A204.1 (cell line): ENCODE data around the gene PROCA1.

Experiments
- FAIRE-seq: peaks from 2 replicates; lab custom pipeline; 2012; peaks lifted over from hg19 to GRCh38; lab: Jason Lieb, UNC

PROCA1 gene

GRCh38 chr17:28711723-28712031, at the start of gene PROCA1:
PROCA1 (minus strand) TSS chr17:28711888; CDS start chr17:28711660, 228 bp downstream.
- no peak for FAIRE-seq

- FAIRE-seq = no peak
Measured at GRCh38 chr17:28760601-28761562, 49.2 kb upstream of the PROCA1 start.

- FAIRE-seq = no peak
Measured at GRCh38 chr17:28759256-28759865, 47.7 kb upstream of the PROCA1 start.

GRCh38 chr17:28758411-28759121, 46.9 kb upstream of the PROCA1 start:
- no peak for FAIRE-seq

- FAIRE-seq = no peak
Measured at GRCh38 chr17:28756049-28756804, 44.5 kb upstream of the PROCA1 start.

GRCh38 chr17:28755486-28755885, 43.8 kb upstream of the PROCA1 start:
- FAIRE-seq = no peak

- FAIRE-seq = no peak
Measured at GRCh38 chr17:28751600-28752366, 40.1 kb upstream of the PROCA1 start.

GRCh38 chr17:28750178-28751047, 38.7 kb upstream of the PROCA1 start:
- peak; percentile 56 for FAIRE-seq

GRCh38 chr17:28749516-28750177, 38.0 kb upstream of the PROCA1 start:
- no peak for FAIRE-seq

GRCh38 chr17:28748852-28749515, 37.3 kb upstream of the PROCA1 start:
- FAIRE-seq = no peak

GRCh38 chr17:28747801-28748750, 36.4 kb upstream of the PROCA1 start:
- FAIRE-seq = no peak

GRCh38 chr17:28747051-28747691, 35.5 kb upstream of the PROCA1 start:
- no peak for FAIRE-seq

GRCh38 chr17:28746611-28747050, 34.9 kb upstream of the PROCA1 start:
- no peak for FAIRE-seq

GRCh38 chr17:28745786-28746411, 34.2 kb upstream of the PROCA1 start:
- FAIRE-seq = no peak

GRCh38 chr17:28744972-28745785, 33.5 kb upstream of the PROCA1 start:
- FAIRE-seq = no peak
